ENCODE data around the gene TMEM163.

DNA sequence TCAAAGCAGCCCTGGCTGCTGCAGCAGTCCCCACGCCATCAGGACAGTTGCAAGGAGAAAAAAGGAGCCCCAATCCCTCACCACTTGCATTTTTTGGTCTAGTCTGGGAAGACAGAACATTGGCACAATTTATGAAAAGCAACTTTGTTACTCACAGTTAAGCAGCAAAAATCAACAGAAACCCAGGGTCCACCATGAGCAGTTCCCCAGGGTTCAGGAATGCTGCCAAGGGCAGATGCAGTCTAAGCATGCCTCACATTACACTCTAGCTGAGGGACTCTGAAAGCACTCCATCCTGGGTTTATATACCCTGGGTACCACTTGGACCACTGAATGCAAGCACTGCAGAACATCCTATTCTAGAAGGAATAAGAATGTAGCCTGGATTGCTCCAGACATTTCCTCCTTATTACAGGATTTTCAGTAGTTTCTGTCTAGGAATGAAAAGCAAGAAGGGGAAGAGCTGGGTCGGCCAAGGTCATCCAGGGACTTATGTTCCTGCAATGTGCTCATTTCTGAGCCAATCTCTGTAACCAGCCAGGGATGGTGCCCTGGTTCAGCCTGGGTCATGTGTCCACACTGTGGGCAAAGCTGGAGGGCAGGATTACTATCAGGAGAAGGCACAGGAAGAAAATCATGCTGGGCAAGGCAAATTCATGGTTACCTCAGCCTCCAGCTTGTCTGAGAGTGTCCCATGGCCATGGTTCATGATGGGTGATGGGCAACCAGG is 19.5 kb upstream of the TMEM163 start:
- TF ChIP-seq, protein P1, sequence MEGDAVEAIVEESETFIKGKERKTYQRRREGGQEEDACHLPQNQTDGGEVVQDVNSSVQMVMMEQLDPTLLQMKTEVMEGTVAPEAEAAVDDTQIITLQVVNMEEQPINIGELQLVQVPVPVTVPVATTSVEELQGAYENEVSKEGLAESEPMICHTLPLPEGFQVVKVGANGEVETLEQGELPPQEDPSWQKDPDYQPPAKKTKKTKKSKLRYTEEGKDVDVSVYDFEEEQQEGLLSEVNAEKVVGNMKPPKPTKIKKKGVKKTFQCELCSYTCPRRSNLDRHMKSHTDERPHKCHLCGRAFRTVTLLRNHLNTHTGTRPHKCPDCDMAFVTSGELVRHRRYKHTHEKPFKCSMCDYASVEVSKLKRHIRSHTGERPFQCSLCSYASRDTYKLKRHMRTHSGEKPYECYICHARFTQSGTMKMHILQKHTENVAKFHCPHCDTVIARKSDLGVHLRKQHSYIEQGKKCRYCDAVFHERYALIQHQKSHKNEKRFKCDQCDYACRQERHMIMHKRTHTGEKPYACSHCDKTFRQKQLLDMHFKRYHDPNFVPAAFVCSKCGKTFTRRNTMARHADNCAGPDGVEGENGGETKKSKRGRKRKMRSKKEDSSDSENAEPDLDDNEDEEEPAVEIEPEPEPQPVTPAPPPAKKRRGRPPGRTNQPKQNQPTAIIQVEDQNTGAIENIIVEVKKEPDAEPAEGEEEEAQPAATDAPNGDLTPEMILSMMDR (IDR thresholded peaks at IDR 0.05) = no peak
- TF ChIP-seq ELF4 (CRISPR knock-in tag; IDR thresholded peaks at IDR 0.05; ENCODE audit: low read depth) = no peak
- TF ChIP-seq MYBL2 (CRISPR knock-in tag; IDR thresholded peaks at IDR 0.05) = no peak
- no peak for TF ChIP-seq ZNF121 (CRISPR knock-in tag; IDR thresholded peaks at IDR 0.05)
- no peak for TF ChIP-seq NFYB (CRISPR knock-in tag; conservative IDR thresholded peaks at IDR 0.05; ENCODE audit: low read depth)
- TF ChIP-seq TCF7 (CRISPR knock-in tag; IDR thresholded peaks at IDR 0.05; ENCODE audit: low read depth) = no peak
- no peak for TF ChIP-seq PRRX2 (CRISPR knock-in tag; IDR thresholded peaks at IDR 0.05)
- TF ChIP-seq, protein P2, sequence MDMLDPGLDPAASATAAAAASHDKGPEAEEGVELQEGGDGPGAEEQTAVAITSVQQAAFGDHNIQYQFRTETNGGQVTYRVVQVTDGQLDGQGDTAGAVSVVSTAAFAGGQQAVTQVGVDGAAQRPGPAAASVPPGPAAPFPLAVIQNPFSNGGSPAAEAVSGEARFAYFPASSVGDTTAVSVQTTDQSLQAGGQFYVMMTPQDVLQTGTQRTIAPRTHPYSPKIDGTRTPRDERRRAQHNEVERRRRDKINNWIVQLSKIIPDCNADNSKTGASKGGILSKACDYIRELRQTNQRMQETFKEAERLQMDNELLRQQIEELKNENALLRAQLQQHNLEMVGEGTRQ (CRISPR knock-in tag; IDR thresholded peaks at IDR 0.05) = no peak
- TF ChIP-seq, protein P3, sequence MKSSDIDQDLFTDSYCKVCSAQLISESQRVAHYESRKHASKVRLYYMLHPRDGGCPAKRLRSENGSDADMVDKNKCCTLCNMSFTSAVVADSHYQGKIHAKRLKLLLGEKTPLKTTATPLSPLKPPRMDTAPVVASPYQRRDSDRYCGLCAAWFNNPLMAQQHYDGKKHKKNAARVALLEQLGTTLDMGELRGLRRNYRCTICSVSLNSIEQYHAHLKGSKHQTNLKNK (CRISPR knock-in tag; IDR thresholded peaks at IDR 0.05) = no peak
- TF ChIP-seq, protein P4, sequence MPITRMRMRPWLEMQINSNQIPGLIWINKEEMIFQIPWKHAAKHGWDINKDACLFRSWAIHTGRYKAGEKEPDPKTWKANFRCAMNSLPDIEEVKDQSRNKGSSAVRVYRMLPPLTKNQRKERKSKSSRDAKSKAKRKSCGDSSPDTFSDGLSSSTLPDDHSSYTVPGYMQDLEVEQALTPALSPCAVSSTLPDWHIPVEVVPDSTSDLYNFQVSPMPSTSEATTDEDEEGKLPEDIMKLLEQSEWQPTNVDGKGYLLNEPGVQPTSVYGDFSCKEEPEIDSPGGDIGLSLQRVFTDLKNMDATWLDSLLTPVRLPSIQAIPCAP (CRISPR knock-in tag; IDR thresholded peaks at IDR 0.05) = no peak
- TF ChIP-seq, protein P5, sequence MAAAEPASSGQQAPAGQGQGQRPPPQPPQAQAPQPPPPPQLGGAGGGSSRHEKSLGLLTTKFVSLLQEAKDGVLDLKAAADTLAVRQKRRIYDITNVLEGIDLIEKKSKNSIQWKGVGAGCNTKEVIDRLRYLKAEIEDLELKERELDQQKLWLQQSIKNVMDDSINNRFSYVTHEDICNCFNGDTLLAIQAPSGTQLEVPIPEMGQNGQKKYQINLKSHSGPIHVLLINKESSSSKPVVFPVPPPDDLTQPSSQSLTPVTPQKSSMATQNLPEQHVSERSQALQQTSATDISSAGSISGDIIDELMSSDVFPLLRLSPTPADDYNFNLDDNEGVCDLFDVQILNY (CRISPR knock-in tag; IDR thresholded peaks at IDR 0.05) = no peak
- TF ChIP-seq, protein P6, sequence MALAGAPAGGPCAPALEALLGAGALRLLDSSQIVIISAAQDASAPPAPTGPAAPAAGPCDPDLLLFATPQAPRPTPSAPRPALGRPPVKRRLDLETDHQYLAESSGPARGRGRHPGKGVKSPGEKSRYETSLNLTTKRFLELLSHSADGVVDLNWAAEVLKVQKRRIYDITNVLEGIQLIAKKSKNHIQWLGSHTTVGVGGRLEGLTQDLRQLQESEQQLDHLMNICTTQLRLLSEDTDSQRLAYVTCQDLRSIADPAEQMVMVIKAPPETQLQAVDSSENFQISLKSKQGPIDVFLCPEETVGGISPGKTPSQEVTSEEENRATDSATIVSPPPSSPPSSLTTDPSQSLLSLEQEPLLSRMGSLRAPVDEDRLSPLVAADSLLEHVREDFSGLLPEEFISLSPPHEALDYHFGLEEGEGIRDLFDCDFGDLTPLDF (CRISPR knock-in tag; IDR thresholded peaks at IDR 0.05) = no peak
- no peak for TF ChIP-seq CREB1 (CRISPR knock-in tag; IDR thresholded peaks at IDR 0.05)

Measured in WTC11 (cell line).